Adrenal gland (tissue), 12 donors: ENCODE results near the gene ELMO3. TPM values are rescaled to one million over a fixed set of nuclear protein-coding genes. Genes with fewer than 3 reads are reported as not detected.

Source experiments
- DNase-seq, 7 donors: peaks; one replicate each; pipeline ENCODE4 v3.0.0-alpha.2; 2019 to 2020
- H3K27ac ChIP-seq, 5 donors: fragments of 200-600 bp; sonication (generic) in 4 of 5; 1 replicate in 3 of 5; 2 replicates in 2 of 5; pipeline versions ENCODE4 v1.5.1 to v1.8.0; 2016 to 2020; ENCODE audit warnings: mild to moderate bottlenecking in 1 of 5
- H3K27me3 ChIP-seq: fragments of 200-600 bp; 2 replicates; pipeline ENCODE4 v1.8.0; 2021
- H3K36me3 ChIP-seq, 2 donors: fragments of 200-600 bp; replicated peaks in 1 of 2; 1 replicate in 1 of 2; 2 replicates in 1 of 2; pipeline versions ENCODE4 v1.5.1 to v1.8.0; 2018 to 2022
- H3K4me1 ChIP-seq, 2 donors: fragments of 200-600 bp; replicated peaks in 1 of 2; 1 replicate in 1 of 2; 2 replicates in 1 of 2; pipeline versions ENCODE4 v1.5.1 to v1.8.0; 2018 to 2021
- H3K4me3 ChIP-seq, 4 donors: fragments of 200-600 bp; sonication (generic) in 3 of 4; one replicate each; pipeline ENCODE4 v1.5.1; 2016 to 2018
- H3K9me3 ChIP-seq, 3 donors: fragments of 200-600 bp; sonication (generic) in 1 of 3; replicated peaks in 1 of 3; 1 replicate in 2 of 3; 2 replicates in 1 of 3; pipeline versions ENCODE4 v1.5.1 to v1.8.0; 2016 to 2021
- CTCF ChIP-seq, 6 experiments: fragments of 450-650 bp in 4 of 6; fragments of 200-600 bp in 2 of 6; sonication (generic) in 1 of 6; IDR thresholded peaks; 1 replicate in 5 of 6; 2 replicates in 1 of 6; pipeline versions ENCODE4 v1.5.1 to v1.8.0; 2016 to 2021; ENCODE audit warnings: antibody characterized with exemption in 6 of 6, mild to moderate bottlenecking in 2 of 6, moderate library complexity in 1 of 6
- POLR2A ChIP-seq, 2 donors: fragments of 450-650 bp; IDR thresholded peaks; one replicate each; pipeline ENCODE4 v1.6.1; 2017; ENCODE audit warnings: antibody characterized with exemption in 2 of 2, mild to moderate bottlenecking in 2 of 2, moderate library complexity in 1 of 2
- WGBS, 4 donors: extraction: QIAGEN DNeasy Blood & Tissue Kit in 2 of 4; methylation state at CpG; one replicate each; pipeline versions ENCODE4 v1.1.5 to v1.1.7; 2013 to 2017; 5-methylcytosine and 5-hydroxymethylcytosine counted together
- intact Hi-C, 2 donors: fragments of 100-400 bp; cut with DNase I; formaldehyde crosslinking; loops; one replicate each; pipeline versions ENCODE4 v1.14.1 to v1.15.0; 2022 to 2023
- polyA plus RNA-seq, 3 donors: library from polyadenylated mRNA; stranded (reverse); fragments of 200-250 nt in 2 of 3; fragments of 350-450 nt in 1 of 3; fragmentation: Illumina TruSeq in 1 of 3; extraction: RNeasy Lipid Tissue Mini Kit (QIAGEN cat#74804) in 1 of 3; gene quantifications; one replicate each; pipeline ENCODE4 v1.2.3, GENCODE V29; 2013 to 2014
- total RNA-seq, 9 donors: library from RNA; depleted of rRNA in 4 of 9; stranded (reverse); fragments of >200 nt in 4 of 9; fragments of 120-200 nt in 1 of 9; fragmentation: NEBNext Ultra II Directional in 1 of 9; extraction: Animal tissue kit (Norgen Biotek cat#: 25700) in 1 of 9; gene quantifications; one replicate each; pipeline versions ENCODE4 v1.1.0 to v1.2.4, GENCODE V29; 2013 to 2023
- donor health status: healthy with polysubstance abuse.
- donor health status: Bipolar disorder and iron deficiency.
- donor health status: DM: yes; HTN: yes; CAD: no.
- donor health status: DM: no; HTN: no; CAD: no.
- donor health status: DM: no; HTN: no; CAD: no.
- donor health status: DM: yes; HTN: yes; CAD: no.

The ELMO3 gene
- total and polyA plus RNA-seq, 12 donors = 0.18 to 7.0 (median 1.8) TPM

GRCh38 chr16:67158637-67159600, 40.0 kb upstream of the ELMO3 start:
- DNase-seq = peak in 6 of 7 donors; percentile 54 to 72 (median 56)
- H3K27ac ChIP-seq = peak overlapping the region in 3 of 5 donors; percentile 17 to 81 (median 81)
- 6 to 45% (median 21%) methylated on average over 4 to 34 of the region's 34 CpGs for WGBS, 4 donors
- no peaks in the 10 kb centered on the region for H3K9me3 ChIP-seq
- TF ChIP-seq CTCF (IDR thresholded peaks at IDR 0.05) (no peak), POLR2A (IDR thresholded peaks at IDR 0.05) (no peak)
- H3K36me3 ChIP-seq = no peaks in the 10 kb centered on the region
- H3K4me1 ChIP-seq = peaks cover 29 to 49% of the 10 kb centered on the region in 2 donors
- intact Hi-C loops = loop anchor here (5.0 to 10.0 kb wide), 4 partner anchors 52 to 182 kb away; partner anchors contain the start of gene PHAF1 (in 1 of the 2)
- peak overlapping the region; percentile 55 to 97 (median 74) for H3K4me3 ChIP-seq
- H3K27me3 ChIP-seq = no peaks in the 10 kb centered on the region

GRCh38 chr16:67161595-67162058, 37.3 kb upstream of the ELMO3 start:
- 22 to 34% (median 30%) methylated on average over 10 to 25 of the region's 25 CpGs for WGBS, 4 donors
- H3K4me3 ChIP-seq = peak overlapping the region in 2 of 4 donors; percentile 55 to 87
- H3K27me3 ChIP-seq = no peaks in the 10 kb centered on the region
- no peaks in the 10 kb centered on the region for H3K36me3 ChIP-seq
- peaks cover 39 to 55% of the 10 kb centered on the region in 2 donors for H3K4me1 ChIP-seq
- DNase-seq = peak; percentile 67 to 77 (median 71)
- H3K27ac ChIP-seq = peak overlapping the region in 3 of 5 donors; percentile 60 to 81 (median 73)
- no peaks in the 10 kb centered on the region for H3K9me3 ChIP-seq
- intact Hi-C loops = no loop called here
- TF ChIP-seq POLR2A (IDR thresholded peaks at IDR 0.05) (peak in 1 of 2 donors; percentile 30), CTCF (IDR thresholded peaks at IDR 0.05) (no peak)

- Histone ChIP-seq H3K27ac (peak overlapping the region in 1 of 5 donors; percentile 81), H3K4me3 (peak overlapping the region in 1 of 4 donors; percentile 49), H3K4me1 (peaks cover 39 to 55% of the 10 kb centered on the region in 2 donors), H3K9me3 (no peaks in the 10 kb centered on the region), H3K27me3 (no peaks in the 10 kb centered on the region), H3K36me3 (no peaks in the 10 kb centered on the region)
- TF ChIP-seq POLR2A (IDR thresholded peaks at IDR 0.05) = no peak
- TF ChIP-seq CTCF (IDR thresholded peaks at IDR 0.05) = no peak
- WGBS, 4 donors = 41 to 68% (median 52%) methylated on average over 11 to 44 of the region's 44 CpGs
- DNase-seq = peak in 2 of 7 donors; percentile 1 to 56
- intact Hi-C loops = no loop called here
Observed at GRCh38 chr16:67162506-67163163, 36.3 kb upstream of the ELMO3 start.
